HG03457 (cell line): ENCODE measurements around the gene SSNA1.

ENCODE experiments used
- ATAC-seq: cut with Tn5 transposase; IDR thresholded peaks from one replicate; pipeline ENCODE4 v1.9.1; 2021; ENCODE audit warnings: moderate number of reproducible peaks; ENCODE audit not compliant: unreplicated experiment

The SSNA1 gene

DNA sequence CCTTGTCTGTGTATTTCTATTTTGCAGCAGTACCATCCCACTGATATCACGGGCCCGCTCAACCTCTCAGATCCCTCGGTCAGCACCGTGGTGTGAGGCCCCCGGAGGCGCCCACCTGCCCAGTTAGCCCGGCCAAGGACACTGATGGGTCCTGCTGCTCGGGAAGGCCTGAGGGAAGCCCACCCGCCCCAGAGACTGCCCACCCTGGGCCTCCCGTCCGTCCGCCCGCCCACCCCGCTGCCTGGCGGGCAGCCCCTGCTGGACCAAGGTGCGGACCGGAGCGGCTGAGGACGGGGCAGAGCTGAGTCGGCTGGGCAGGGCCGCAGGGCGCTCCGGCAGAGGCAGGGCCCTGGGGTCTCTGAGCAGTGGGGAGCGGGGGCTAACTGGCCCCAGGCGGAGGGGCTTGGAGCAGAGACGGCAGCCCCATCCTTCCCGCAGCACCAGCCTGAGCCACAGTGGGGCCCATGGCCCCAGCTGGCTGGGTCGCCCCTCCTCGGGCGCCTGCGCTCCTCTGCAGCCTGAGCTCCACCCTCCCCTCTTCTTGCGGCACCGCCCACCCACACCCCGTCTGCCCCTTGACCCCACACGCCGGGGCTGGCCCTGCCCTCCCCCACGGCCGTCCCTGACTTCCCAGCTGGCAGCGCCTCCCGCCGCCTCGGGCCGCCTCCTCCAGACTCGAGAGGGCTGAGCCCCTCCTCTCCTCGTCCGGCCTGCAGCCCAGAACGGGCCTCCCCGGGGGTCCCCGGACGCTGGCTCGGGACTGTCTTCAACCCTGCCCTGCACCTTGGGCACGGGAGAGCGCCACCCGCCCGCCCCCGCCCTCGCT, 20.5 kb upstream of the SSNA1 start:
- no peak for ATAC-seq

DNA sequence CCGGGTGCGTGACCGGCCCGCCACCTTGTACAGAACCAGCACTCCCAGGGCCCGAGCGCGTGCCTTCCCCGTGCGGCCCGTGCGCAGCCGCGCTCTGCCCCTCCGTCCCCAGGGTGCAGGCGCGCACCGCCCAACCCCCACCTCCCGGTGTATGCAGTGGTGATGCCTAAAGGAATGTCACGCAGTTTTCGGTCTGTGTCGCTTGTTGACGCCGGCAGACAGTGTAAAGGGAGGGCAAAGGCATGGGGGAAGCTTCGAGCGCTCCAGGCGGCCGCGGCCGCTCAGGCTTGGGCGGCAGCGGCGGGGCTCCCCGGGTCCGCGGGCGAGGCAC, 19.9 kb upstream of the SSNA1 start:
- no peak for ATAC-seq

DNA sequence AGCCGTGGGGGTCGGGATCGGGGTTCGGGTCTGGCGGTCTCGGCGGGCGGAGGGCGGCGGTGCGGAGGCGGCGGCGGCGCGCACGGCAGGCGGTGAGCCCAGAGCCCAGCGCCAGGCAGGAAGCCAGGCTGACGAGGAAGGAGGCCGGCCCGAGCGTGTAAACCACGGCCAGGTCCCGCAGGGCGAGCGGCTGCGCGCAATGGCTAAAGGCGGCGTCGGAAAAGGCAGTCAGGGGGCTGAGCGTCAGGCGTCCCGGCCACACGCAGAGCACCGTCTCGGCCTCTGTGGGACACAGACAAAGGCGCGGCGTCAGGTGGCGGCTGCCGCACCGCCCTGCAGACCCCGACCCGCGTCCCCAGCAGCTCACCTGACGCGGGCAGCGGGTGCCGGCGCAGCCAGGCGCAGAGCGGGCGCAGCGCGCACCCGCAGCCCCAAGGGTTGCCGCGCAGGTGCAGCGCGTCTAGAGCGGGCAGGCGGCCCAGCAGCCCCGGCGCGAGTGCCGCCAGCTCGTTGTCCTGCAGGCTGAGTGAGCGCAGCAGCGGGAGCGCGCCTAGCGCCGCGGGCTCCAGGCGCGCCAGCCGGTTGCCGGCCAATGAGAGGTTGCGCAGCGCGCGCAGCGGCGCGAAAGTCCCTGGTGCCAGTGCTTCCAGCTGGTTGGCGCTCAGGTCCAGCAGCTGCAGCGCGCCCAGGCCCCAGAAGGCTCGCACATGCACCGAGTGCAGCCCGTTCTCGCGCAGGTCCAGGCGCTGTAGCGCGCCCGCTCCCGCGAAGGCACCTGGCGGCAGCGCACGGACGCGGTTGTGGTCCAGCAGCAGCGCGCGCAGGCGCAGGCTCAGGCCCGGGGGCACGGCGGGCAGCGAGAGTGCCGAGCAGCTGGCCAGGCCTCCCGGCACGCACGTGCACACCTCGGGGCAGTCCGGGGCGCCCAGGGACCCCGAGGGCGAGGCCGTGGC, 19.3 kb upstream of the SSNA1 start:
- ATAC-seq = no peak

DNA sequence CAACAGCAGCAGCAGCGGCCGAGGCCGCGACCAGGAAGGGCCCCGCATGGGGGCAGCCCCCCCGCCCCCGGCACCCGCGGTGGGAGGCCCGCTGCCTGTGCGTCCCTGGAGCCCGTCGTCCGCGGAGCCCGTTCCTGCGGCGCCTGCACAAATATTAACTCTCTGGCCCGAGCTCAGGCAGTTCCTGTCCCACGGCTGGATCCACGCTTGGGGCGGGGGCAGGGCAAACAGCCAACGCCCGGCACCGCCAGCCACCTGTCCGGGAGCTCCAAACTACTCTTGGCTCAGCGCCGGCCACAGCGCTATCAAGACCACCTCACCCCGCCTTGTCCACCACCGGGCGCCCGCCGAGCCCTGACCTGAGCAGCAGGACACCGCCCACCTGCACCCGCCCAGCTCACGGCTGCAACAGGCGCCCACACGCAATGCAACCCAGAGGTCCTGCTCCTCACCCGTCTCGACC, 18.5 kb upstream of the SSNA1 start, which contains the start of gene LRRC26:
Gene LRRC26, minus strand, starts transcription at position 156 of the 463 bp plus-strand sequence. Its CDS starts 108 bp downstream, at position 48.
- ATAC-seq = no peak

DNA sequence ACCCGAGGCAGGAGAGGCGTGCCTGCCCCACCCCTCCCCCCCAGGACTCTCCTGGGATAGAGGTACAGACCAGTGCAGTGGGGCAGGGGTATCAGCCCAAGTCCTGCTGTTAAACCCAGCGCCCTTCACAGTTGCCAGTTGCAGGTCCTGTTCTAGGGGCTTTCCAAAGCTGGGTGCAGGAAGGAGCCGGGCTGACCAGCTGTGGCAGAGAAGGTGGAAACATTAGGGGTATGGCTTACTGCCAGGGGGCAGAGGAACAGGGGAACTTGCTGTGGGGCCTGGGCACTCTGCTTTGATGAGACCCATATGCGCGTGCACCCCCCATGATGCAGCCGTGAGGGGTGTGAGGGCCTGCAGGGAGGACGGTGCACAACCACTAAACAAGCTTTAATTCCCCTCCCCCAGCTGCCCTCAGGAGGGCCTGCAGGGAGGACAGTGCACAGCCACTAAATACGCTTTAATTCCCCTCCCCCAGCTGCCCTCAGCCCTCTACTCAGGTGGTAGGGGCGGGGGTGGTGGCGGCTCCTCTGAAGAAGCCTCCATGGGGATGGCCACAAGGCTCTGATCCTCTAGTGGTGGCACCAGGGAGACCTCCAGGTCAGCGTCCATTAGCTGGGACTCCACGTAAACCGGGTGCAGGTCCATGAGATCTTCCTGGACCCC, 17.9 kb upstream of the SSNA1 start:
- no peak for ATAC-seq

DNA sequence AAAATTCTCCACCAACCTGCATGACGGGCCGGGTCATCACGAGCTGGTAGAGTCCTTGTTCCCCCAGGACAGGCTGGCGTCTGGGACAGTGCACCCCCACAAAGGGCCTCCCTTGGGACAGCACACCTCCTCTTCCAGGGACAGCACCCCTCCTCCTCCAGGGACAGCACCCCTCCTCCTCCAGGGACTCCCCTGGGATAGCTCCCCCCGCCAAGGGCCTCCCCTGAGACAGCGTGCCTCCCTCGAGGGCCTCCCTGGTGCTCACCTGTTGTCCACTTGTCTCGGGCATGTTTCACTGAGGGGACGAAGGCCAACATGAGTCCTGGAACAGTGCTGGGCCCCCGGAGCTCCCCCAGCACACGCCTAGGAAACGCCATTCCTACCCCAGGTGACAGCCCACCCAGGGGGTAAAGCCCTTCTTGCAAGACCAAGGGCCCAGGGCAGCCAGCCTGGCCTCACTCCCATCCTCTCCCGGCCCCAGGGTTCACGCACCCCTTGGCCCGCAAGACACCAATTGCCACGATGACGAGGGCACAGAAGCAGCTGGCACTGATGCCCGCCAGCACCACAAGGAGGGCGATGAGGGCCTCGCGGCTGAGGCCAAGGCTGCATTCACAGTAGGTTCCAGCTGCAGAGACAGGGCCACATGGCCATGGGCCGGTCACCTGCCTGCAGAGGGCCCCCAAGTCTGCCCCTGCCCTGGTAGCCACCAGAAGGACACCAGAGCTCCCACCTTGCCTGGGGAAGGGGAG, 17.2 kb upstream of the SSNA1 start:
- no peak for ATAC-seq

DNA sequence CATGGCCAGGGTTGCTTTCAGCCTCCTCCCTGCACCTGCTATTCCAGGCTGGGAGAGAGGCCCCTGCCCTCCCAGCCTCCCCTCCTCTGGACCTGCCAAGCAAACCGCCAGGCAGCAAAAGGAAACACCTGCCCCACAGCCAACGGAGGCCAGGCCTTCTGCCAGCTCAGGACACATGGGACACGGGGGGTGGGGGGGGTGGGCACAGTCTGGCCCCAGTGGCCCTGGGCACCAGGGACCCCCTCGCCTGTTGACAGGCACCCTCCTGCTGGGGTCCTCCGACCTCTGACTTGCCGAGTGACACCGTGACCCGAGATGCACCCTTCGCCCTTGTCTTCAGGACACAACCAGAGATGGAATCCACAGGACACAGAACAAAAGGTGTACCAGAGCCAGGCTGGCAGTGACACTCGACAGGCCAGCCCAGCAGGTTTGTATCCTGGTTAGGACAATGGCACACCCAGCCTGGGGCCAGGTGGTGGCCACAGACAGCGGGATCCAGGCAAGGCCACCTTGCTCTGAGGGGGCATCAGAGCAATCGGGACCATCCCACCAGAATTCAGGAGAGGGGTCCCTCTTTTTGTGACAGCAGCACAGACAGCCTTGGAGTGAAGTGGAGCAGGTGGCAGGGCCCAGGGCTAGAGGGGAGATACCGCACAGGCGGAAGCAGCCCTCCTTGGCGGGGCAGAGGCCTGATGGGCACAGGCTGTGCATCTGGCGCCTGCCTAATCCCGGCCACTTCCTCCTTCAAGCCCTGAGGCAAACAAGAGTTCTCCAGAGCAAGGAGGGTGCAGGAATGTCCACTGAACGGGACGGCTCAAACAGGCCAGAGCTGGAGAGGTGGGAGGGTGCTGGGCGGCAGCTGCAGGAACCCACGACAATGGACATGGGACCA, 15.3 kb upstream of the SSNA1 start:
- ATAC-seq = no peak

DNA sequence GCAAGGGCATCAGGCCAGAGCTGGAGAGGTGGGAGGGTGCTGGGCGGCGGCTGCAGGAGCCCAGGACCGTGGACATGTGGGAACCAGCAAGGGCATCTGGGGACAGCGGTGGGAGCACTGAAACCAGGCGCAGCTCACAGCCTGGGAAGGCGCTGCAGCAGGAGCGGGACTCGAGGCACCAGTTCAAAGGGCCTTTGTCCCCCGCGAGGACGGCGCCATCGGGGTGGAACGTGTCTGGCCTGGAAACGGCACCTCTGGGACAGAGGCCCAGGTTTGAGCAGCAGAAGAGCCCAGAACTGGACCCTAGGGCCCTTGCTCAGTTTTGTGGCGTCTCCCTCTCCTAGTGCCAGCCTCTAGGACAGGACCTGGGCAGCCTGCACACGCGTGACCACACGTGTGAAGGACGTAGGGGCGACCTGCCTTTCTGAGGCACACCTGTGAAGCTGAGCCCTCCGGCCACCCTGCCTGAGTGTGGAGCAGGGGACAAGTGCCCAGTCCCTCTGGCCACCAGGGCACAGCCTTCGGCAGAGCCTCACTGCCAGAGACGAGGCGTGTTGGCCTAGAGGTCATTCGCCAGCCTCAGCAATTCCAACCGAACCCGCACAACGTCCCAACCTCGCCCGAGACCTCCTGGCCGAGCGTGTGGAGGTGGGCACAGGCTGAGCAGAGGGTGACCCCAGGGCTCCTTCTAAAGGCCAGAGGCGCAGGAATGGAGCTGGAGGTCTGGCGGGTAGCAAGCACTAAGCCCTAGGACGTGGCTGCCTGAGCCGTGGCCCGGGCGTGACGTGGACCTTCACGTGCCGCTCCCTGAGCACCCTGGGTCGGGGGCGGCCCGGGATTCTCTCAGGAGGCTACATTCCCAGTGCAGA, 14.4 kb upstream of the SSNA1 start:
- no peak for ATAC-seq

DNA sequence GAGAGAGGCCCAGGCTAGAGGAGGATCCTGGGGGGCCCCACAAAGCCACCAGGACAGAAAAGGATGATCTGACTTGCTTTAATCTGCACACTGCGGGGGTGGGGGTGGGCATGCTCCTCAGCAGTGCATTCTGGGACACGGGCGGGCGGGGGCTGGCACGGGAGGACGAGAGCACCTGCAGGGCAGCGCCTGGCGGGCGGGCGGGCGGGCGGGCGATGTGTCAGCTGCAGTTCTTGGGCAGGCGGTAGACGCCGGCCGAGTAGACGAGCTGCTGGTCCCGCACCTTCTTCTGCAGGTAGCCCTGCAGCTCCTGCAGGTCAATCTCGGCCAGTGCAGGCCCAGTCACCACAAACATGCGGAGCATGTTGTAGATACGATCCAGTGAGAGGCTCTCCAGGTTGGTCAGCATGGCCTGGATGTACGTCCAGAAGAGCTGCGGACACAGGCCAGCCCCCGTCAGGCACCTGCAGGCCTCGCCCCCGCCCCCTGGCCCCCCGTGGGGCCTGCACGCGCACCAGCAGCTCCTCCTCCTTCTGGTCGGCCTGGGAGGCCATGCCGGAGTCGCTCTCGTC, 13.7 kb upstream of the SSNA1 start:
- ATAC-seq = no peak

DNA sequence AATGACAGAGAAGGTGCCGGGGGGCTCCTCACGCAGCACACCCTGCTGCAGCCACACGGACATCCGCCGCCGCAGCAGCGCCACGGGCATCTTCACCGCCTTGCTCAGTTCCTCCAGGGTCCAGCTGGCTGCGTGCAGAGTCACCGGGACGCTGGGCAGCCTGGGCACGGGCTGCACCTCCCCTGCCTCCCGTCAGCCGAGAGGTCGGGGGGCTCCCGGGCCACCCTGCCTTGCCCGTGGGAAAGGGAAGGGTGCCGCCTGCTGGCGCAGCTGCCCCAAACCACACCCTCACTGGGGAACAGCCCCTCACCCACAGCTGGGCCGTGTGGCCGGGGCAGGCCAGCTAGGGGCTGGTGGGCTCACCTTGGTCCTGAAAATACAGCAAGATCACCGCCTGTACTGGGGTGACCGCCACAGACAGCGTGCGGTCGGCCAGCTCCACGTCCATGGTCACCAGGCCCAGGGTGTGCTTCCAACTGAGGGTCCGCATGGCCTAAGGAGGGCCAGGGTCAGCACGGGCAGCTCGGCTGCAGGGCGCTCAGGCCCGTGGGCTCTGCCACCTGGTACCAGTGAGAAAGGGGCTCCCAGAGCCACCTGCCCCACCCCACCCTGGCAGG, 13.0 kb upstream of the SSNA1 start:
- ATAC-seq = no peak

DNA sequence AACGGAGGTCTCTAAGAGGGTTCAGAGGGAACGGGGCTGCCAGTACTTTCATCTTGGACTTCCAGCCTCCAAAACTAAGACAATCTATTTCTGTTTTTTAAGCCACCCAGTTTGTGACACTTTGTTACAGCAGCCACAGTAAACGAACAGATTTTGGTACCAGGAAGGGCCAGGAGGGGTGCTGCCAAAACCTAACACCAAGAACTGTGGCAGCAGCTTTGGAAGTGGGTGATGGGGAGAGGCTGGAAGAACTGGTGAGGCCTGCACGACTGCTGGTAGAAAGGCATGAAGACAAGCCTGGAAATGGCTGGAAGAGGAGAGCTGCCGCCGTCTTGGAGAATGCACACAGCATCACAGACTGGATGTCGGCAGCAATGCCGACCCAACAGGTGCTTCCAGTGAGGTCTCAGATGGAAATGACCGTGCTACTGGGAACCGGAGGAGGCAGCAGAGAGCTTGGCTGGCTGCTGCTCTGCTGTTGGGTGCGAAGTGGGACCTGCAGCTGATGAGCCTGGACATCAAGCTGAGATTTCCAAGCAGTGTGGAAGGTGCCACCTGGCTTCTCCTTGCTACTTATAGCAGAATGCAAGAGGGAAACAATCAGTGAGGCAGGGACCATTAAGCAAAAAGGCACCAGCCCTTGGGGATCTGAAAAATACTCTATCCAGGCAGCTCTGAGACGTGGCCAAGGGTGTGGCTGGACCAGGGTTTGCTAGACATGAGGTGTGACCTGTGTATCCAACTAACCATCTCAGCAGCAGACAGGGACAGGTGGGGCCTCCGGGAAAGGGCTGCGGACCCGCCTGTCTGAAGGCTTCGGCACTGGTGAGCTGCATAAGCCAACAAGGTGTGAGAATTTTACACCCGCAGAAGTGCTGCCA, 11.9 kb upstream of the SSNA1 start:
- ATAC-seq = no peak

DNA sequence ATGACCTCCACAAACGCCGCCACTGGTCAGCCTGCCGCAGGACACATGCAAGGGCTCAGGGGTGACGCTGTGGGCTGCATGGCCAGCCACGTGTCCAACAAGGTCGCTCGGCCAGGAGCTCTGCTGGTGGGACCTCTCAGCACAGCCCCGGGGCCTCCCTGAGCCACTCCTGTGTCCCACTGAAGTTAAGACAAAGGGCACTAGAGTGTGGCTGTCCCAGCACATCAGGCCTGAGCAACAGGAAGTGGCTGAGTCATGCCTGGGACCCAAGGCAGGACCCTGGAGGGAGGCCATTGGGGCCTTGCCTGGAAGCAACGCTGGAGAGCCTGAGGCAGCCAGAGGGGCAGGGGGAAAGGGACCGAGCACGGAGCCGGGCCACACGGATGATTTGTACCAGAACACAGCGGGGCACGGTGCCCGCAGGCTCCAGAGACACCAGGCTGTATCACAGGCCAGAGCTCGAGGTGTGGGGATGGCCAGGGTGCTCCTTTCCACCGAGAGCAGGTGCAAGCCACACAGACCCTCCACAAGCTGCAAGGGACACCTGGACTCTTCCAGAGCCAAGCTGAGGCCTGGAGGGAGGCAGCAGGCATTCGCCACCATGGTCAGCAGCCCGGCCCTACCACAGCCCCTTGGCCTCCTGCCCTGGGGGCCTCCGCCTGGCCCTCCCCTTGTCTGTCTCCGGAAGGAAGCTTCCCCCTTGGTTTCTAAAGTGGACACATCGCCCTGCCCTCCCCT, 10.1 kb upstream of the SSNA1 start:
- no peak for ATAC-seq

DNA sequence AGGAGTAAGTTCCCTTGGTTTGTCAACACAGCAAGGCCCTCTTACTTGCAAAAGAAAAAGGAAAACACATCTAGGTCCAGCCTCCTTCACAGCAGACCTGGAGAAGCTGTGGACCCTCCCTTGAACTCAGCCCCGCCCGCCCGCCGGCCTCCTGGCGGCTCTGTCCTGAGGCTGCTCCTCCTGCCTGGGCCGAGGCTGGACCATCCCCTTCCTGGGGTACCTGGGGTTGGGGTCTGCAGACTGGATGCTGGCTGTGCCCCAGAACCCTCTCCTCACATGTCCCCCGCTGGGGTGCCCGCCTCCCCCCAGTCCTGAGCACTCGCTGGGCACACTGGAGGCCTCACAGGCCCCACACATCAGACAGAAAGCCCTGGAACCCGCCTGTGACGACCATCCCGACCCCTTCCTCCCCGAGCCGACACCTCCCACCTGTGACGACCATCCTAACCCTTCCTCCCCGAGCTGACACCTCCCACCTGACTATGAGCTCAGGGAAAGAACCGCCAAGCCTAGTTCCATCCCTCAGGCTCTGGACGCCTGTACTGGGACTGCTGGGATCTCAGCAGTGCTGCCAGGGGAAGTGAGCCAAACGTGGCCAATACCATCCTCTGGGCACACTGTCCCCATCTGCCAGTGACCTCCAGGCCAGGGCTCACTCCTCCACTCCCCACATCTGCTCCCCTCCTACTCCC, 9.4 kb upstream of the SSNA1 start:
- no peak for ATAC-seq

DNA sequence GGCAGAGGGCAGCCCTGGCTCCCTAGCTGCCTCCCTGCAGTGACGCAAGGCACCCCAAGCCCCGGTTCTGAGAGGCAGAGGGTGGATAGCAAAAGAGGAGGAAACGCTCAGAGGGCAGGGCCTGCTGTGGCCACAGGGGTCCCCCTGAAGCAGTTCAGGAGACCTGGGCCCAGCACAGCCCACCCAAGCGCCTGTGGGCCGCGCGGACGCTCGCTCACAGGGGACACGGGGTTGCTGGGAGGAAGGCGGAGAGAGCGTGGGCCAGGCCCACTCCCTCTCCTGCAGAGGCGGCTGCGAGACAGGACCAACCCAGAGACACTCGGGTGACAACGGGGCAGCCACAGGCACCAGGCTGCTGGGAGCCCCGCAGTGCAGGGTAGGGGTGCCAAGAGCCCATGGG, 8.7 kb upstream of the SSNA1 start:
- ATAC-seq = no peak

DNA sequence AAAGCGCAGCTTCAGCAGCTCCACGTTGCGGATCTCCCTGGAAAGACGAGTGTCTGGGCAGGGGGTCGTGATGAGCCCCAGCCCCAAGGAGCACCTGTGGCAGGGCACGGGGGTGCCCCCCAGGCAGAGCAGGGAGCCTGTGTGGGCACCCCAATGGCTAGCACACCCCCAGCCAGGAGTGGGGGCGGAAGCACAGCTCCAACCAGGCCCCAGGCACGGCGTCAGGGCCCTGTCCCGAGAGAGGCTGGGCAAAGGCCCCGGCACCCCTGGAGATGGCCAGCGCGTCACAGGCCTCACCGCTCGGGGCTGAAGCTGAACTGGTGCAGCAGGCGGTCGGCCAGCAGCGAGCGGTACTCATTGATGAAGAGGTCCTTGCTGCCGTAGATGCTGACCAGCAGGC, 8.0 kb upstream of the SSNA1 start:
- no peak for ATAC-seq

DNA sequence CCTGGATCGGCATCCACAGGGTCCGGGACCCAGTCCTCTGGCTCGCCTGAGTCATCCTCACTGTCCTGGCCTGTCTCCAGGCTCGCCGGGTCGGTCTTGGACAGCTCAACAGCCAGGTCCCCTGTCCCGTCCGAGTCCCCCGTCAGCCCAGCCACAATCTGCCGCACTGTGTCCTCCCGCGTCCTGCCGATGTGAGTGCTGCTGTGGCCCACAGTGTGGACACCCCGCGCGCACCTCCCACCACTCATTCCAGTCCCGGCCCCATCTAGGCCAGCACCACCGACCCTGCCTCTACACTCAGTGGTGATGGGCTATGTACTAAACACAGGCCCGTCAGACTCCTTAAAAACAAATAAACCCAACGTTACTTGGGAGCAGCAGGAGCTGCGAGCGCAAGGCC, 6.8 kb upstream of the SSNA1 start:
- no peak for ATAC-seq
